WTC11 (cell line): ENCODE data around the gene ATG7. TPM values are rescaled to one million over a fixed set of nuclear protein-coding genes. Genes with fewer than 3 reads are reported as not detected.

ENCODE experiments used
- ATAC-seq: fragments of 200-7000 bp; cut with Tn5 transposase; 2 replicates; pipeline ENCODE4 v1.10.0; 2021; ENCODE audit warnings: mild to moderate bottlenecking, moderate library complexity
- CTCF ChIA-PET: fragments of 300-600 bp; sonication (Branson Sonifier 250); formaldehyde crosslinking; loops from one replicate; lab custom pipeline; 2021; ENCODE audit warnings: antibody characterized with exemption; lab: Charles Lee
- POLR2A ChIA-PET: fragments of 350-600 bp; sonication (Branson Sonifier 250); formaldehyde crosslinking; loops from one replicate; lab custom pipeline; 2021; ENCODE audit warnings: antibody characterized with exemption; lab: Charles Lee
- DNase-seq: peaks from one replicate; pipeline ENCODE4 v3.0.0; 2021; ENCODE audit warnings: low spot score
- H3K27ac Mint-ChIP-seq: 2 replicates; pipeline ENCODE4 v1.8.0; 2021; ENCODE audit warnings: mixed read lengths
- H3K27me3 Mint-ChIP-seq: 2 replicates; pipeline ENCODE4 v1.8.0; 2021; ENCODE audit warnings: low read depth, mild to moderate bottlenecking, moderate library complexity, mixed read lengths
- H3K36me3 Mint-ChIP-seq: 2 replicates; pipeline ENCODE4 v1.8.0; 2021; ENCODE audit warnings: mixed read lengths
- H3K4me1 Mint-ChIP-seq: 2 replicates; pipeline ENCODE4 v1.8.0; 2022; ENCODE audit warnings: mixed read lengths
- H3K4me3 Mint-ChIP-seq: 2 replicates; pipeline ENCODE4 v1.8.0; 2021; ENCODE audit warnings: mild to moderate bottlenecking, moderate library complexity, mixed read lengths
- H3K9me3 Mint-ChIP-seq: 2 replicates; pipeline ENCODE4 v1.8.0; 2021; ENCODE audit warnings: mixed read lengths
- FOXJ3 ChIP-seq: sonication (generic); formaldehyde crosslinking; IDR thresholded peaks from 2 replicates; pipeline ENCODE4 v1.9.0; 2021; ENCODE audit warnings: missing genetic modification reagents, mild to moderate bottlenecking, borderline replicate concordance
- HMGA2 ChIP-seq: fragments of 250-450 bp; sonication (Bioruptor Pico); IDR thresholded peaks from 2 replicates; pipeline ENCODE4 v1.4.0; 2021; ENCODE audit warnings: mild to moderate bottlenecking, moderate library complexity
- KAT7 ChIP-seq: sonication (generic); formaldehyde crosslinking; IDR thresholded peaks from 2 replicates; pipeline ENCODE4 v1.8.1; 2023; ENCODE audit warnings: missing genetic modification reagents, mild to moderate bottlenecking, borderline replicate concordance
- NFE2L1 ChIP-seq: sonication (generic); formaldehyde crosslinking; IDR thresholded peaks from 2 replicates; pipeline ENCODE4 v1.8.1; 2023; ENCODE audit warnings: missing genetic modification reagents
- TP53 ChIP-seq: sonication (generic); formaldehyde crosslinking; IDR thresholded peaks from 2 replicates; pipeline ENCODE4 v1.8.1; 2023; ENCODE audit warnings: mild to moderate bottlenecking, missing genetic modification reagents
- ZBTB21 ChIP-seq: sonication (generic); formaldehyde crosslinking; IDR thresholded peaks from 2 replicates; pipeline ENCODE4 v1.8.1; 2023; ENCODE audit warnings: mild to moderate bottlenecking, missing genetic modification reagents, borderline replicate concordance
- ZNF219 ChIP-seq: sonication (generic); formaldehyde crosslinking; IDR thresholded peaks from 2 replicates; pipeline ENCODE4 v1.8.0; 2023; ENCODE audit warnings: missing genetic modification reagents, mild to moderate bottlenecking, borderline replicate concordance
- ZNF416 ChIP-seq: fragments of 250-450 bp; sonication (Bioruptor Pico); IDR thresholded peaks from 2 replicates; pipeline ENCODE4 v1.9.0; 2021; ENCODE audit warnings: mild to moderate bottlenecking, inconsistent platforms
- total RNA-seq: library from RNA; stranded (reverse); gene quantifications from 3 replicates; pipeline ENCODE4 v1.2.3, GENCODE V29; 2021
- TF ChIP-seq, protein P1 (sequence below): fragments of 250-450 bp; sonication (Bioruptor Pico); IDR thresholded peaks from 2 replicates; pipeline ENCODE4 v1.9.0; 2021; ENCODE audit warnings: mild to moderate bottlenecking, borderline replicate concordance
- TF ChIP-seq, protein P2 (sequence below): sonication (generic); formaldehyde crosslinking; IDR thresholded peaks from 2 replicates; pipeline ENCODE4 v1.8.1; 2022; ENCODE audit warnings: low read depth, missing genetic modification reagents, borderline replicate concordance

ATG7 gene
- total RNA-seq, 1 experiment from 2014 or later: 17.5 TPM

GRCh38 chr3:11304175-11304574 is 32.0 kb downstream of the ATG7 start (continued):
- TF ChIP-seq, protein P1, sequence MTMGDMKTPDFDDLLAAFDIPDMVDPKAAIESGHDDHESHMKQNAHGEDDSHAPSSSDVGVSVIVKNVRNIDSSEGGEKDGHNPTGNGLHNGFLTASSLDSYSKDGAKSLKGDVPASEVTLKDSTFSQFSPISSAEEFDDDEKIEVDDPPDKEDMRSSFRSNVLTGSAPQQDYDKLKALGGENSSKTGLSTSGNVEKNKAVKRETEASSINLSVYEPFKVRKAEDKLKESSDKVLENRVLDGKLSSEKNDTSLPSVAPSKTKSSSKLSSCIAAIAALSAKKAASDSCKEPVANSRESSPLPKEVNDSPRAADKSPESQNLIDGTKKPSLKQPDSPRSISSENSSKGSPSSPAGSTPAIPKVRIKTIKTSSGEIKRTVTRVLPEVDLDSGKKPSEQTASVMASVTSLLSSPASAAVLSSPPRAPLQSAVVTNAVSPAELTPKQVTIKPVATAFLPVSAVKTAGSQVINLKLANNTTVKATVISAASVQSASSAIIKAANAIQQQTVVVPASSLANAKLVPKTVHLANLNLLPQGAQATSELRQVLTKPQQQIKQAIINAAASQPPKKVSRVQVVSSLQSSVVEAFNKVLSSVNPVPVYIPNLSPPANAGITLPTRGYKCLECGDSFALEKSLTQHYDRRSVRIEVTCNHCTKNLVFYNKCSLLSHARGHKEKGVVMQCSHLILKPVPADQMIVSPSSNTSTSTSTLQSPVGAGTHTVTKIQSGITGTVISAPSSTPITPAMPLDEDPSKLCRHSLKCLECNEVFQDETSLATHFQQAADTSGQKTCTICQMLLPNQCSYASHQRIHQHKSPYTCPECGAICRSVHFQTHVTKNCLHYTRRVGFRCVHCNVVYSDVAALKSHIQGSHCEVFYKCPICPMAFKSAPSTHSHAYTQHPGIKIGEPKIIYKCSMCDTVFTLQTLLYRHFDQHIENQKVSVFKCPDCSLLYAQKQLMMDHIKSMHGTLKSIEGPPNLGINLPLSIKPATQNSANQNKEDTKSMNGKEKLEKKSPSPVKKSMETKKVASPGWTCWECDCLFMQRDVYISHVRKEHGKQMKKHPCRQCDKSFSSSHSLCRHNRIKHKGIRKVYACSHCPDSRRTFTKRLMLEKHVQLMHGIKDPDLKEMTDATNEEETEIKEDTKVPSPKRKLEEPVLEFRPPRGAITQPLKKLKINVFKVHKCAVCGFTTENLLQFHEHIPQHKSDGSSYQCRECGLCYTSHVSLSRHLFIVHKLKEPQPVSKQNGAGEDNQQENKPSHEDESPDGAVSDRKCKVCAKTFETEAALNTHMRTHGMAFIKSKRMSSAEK: no peak
- TF ChIP-seq KAT7 (CRISPR knock-in tag) (no peak), TP53 (no peak), NFE2L1 (CRISPR knock-in tag) (no peak), ZBTB21 (CRISPR knock-in tag) (no peak)

GRCh38 chr3:11305509-11305908 is 33.3 kb downstream of the ATG7 start:
- peaks cover 5% of the 10 kb centered on the region for H3K4me1 Mint-ChIP-seq
- H3K36me3 Mint-ChIP-seq: peaks cover 25% of the 10 kb centered on the region
- no peaks in the 10 kb centered on the region for H3K27me3 Mint-ChIP-seq
- ChIA-PET POLR2A (no interaction called here), CTCF (interaction anchor here (1.2 kb wide), 1 partner anchor 144 kb away, joined by 3 read pairs; no protein-coding TSS in a partner anchor)
- TF ChIP-seq ZNF219 (no peak), ZNF416 (CRISPR knock-in tag) (no peak)
- TF ChIP-seq, protein P2, sequence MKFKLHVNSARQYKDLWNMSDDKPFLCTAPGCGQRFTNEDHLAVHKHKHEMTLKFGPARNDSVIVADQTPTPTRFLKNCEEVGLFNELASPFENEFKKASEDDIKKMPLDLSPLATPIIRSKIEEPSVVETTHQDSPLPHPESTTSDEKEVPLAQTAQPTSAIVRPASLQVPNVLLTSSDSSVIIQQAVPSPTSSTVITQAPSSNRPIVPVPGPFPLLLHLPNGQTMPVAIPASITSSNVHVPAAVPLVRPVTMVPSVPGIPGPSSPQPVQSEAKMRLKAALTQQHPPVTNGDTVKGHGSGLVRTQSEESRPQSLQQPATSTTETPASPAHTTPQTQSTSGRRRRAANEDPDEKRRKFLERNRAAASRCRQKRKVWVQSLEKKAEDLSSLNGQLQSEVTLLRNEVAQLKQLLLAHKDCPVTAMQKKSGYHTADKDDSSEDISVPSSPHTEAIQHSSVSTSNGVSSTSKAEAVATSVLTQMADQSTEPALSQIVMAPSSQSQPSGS (CRISPR knock-in tag): no peak
- no peaks in the 10 kb centered on the region for H3K9me3 Mint-ChIP-seq
- ATAC-seq: no peak
- H3K4me3 Mint-ChIP-seq: no peak overlapping the region
- H3K27ac Mint-ChIP-seq: peak overlapping the region; percentile 64; the same call in 1 of the 2 replicates
- no peak for DNase-seq

DNA sequence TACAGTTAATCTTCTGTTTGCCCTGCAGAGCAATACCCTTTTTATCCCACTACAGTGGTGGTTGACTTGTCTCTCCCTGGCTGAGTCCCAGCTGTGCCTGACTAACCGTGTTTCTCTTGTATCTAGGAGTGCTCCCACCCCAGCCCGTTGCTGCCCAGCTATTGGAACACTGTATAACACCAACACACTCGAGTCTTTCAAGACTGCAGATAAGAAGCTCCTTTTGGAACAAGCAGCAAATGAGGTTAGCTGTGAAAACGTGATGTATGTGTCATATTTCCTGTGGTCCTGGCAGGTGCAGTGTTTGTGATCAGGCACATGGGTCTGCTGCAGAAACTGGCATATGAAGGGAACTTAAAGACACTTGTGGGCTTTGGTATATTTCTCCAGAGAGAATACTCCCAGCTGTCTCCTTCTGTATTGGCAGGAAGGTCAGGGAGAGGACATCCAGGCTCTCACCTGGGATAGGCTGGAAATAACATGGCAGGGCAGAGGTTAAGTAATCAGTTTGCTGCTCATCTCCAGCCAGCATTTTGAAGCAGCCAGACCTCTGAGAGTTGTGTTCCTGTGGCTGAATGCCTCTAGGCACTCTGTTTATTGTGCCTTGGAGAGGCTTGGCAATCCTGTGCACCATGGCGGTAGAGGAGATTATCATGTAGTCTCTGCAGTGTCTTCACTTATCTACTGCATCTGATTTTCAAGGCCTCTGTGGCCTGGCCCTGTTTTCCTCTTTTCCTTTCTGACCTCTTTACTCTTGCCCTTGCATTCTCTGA is 34.8 kb downstream of the ATG7 start:
- POLR2A ChIA-PET: no interaction called here
- Mint-ChIP-seq H3K36me3 (peaks cover 25% of the 10 kb centered on the region), H3K4me1 (peaks cover 5% of the 10 kb centered on the region)
- TF ChIP-seq HMGA2 (no peak), FOXJ3 (CRISPR knock-in tag) (no peak)
- TF ChIP-seq, protein P1: no peak
- TF ChIP-seq, all 79 proteins: peak for 0
- DNase-seq: no peak
- H3K27ac Mint-ChIP-seq: no peak overlapping the region
- no peaks in the 10 kb centered on the region for H3K27me3 Mint-ChIP-seq
- ATAC-seq: no peak
- CTCF ChIA-PET: no interaction called here
- H3K4me3 Mint-ChIP-seq: no peak overlapping the region
- H3K9me3 Mint-ChIP-seq: no peaks in the 10 kb centered on the region
